M059J (cell line): ENCODE data around the gene COX4I1. TPM values are rescaled to one million over a fixed set of nuclear protein-coding genes. Genes with fewer than 3 reads are reported as not detected.

Experiments
- total RNA-seq: library from RNA; depleted of rRNA; stranded (reverse); fragments of >200 nt; shearing (Covaris generic); gene quantifications from 2 replicates; pipeline ENCODE4 v1.2.3, GENCODE V29; 2014; rRNA removed

The COX4I1 gene
- total RNA-seq, 1 experiment from 2014 or later, result 552 TPM

Other genes with a start within 250 kb of the COX4I1 start
- gene GSE1, start 186.4 kb upstream of the COX4I1 start, total RNA-seq, result 11.7 and 15.2 TPM in 2 replicates
- gene GINS2, start 110.7 kb upstream of the COX4I1 start, total RNA-seq, result 27.0 and 32.5 TPM in 2 replicates
- gene C16orf74, start 48.6 kb upstream of the COX4I1 start, total RNA-seq, result 3.0 and 4.2 TPM in 2 replicates
- gene EMC8, start 151 bp upstream of the COX4I1 start, total RNA-seq, result 58.2 and 59.0 TPM in 2 replicates
- gene IRF8, start 99.5 kb downstream of the COX4I1 start, total RNA-seq, result 0.42 and 0.54 TPM in 2 replicates